HG02852 (cell line): ENCODE data around the gene MLPH.

Experiments
- ATAC-seq: cut with Tn5 transposase; IDR thresholded peaks from one replicate; pipeline ENCODE4 v1.9.1; 2021; ENCODE audit warnings: mild to moderate bottlenecking, moderate library complexity; ENCODE audit not compliant: unreplicated experiment

Gene MLPH

GRCh38 chr2:237597196-237598145 lies 110.4 kb downstream of the MLPH start:
- no peak for ATAC-seq

DNA sequence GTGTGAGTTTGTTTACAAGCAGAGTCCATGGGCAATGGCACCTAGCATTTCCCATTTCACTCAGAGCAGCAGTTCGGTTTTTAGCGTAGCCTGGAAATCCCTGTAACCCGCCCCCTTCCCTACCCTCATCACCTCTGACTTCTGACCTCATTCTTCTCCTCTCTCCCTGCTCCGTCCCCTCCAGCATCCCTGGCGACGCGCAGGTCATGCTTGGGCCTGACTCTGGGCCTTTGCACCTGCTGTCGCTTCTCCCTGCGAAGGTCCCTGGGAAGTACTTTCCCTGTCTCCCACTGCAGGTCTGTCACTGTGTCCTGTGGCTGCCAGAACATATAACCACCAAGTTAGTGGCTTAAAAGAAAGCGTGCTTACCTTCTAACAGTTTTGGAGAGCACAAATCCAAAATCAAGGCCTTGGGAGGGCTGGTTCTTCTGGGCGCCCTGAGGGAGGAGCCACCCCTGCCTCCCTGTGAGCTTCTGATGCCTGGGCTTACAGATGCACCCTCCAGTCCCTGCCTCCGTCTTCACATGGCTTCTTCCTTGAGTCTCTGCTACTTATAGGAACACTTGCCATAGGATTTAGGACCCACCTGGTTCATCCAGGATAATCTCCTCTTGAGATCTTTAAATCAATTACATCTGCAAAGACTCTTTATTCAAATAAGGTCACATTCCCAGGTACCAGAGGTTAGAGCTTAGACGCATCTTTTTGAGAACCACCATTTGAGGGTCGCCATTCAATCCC lies 111.6 kb downstream of the MLPH start:
- ATAC-seq: no peak

DNA sequence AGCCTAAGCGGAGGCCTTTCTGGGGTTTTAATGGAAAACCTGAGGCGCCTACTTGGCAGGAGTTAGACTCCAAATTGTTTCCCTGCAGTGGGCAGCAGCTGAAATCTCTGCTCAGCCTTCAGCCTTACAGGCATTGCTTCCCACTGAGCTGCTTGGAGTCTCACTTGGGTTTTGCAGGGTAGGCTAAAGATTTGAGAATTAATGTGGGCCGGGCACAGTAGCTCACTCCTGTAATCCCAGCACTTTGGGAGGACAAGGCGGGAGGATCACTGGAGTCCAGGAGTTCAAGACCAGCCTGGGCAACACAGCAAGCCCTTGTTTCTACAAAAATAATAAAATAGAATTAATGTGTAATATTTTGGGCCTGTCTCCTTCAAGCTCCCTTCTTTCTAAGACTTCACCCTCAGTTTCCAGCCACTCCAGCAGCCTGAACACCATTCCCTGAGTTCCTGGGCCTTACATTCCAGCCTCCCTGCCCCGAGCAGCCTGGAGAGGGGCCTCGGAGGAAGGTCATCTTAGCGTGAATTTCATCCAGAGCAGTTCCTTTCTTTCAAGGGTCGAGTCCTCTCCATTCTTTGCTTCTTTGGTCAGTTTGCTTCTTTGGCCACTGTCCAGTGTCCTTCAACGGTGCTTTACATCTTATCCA lies 112.5 kb downstream of the MLPH start:
- ATAC-seq: no peak

DNA sequence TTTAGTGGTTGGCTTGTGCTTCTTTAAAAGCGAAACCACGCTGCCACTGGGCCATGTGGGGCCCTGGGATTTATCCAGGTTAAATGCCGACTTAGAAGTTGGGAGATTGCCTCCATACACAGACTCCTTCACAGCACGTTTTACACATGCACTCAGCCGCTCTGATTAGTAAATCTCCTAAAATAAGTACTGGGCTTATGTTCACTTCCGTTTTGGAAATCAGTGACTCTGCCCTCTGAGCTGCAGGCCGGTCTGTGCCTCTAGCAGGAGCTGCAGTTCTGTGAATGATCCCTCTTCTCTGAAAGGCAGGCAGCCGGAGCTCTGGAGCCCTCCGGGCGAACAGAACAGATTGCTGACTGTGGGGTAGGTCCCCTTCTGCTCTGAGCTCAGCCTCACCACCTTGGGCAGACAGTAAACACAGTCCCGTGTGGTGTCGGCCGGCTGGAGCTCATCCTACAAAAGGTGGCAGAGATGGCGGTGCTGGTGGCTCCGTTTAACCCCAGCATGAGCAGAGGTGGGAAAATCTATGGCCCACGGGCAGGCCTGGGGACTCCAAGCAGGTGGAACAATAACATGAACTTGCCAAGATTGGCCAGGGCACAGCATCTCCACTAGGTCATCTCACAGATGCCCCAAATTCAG lies 113.3 kb downstream of the MLPH start:
- no peak for ATAC-seq

DNA sequence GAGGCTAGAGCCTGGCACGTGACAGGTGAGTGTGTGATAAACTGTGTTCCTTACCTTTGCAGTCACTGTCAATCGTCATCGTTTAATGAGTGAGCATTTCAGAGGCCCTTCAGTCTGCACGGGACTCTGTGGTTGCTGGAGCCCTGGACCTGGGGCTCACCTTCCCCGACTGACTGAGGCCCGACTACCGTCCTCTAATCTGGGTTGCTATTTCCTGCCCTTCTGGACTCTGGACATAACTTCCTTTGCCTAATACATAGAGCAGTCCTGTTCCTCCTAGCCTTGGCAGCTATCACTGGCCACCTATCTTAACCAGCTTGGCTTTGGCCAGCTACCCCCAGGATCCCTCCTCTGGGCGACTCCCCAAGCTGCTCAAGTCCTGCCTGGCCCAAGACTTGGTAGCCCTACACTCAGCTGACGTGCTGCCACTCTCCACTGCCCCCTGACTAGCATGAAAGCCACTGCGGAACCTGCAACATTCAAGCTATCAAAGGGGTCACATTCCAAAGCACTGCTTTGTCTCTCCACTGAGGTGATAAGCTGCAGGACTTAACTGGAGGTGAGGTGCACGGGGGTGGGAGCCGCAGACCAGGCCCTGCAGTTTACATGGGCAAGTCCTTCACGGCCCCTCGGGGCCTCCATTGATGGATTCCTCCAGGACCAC lies 114.5 kb downstream of the MLPH start:
- ATAC-seq: no peak

- ATAC-seq: no peak
Measured at GRCh38 chr2:237602409-237602808, 115.4 kb downstream of the MLPH start.

DNA sequence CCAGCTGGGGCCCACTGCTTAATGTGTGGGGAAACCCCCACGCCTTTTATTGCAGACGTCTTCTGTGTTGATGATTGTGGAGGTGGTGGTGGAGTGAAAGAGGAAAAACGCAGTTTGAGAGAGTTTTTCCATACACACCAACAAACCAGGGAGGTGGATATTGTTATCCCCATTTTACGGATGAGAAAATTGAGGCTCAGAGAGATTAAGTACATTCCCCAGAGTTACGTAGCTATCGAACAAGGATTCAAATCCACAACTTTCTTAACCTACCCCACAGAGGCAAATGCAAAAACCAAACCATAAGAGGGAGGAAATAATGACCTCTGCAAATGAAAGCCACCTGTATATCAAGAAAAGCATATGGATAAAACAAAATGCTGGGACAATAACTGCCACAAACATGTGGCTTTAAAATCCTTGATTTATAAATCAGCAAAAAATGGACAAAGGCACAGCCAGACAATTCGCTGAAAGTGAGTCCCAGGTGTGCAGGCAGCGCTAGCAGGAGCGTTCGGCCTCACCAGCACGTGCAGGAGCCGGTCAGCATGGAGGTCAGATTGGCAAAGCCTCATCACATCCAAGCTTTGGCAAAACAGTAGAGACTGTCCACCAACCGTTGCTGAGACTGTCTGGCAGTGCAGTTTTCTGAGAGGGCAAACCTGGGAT lies 116.1 kb downstream of the MLPH start:
- no peak for ATAC-seq

DNA sequence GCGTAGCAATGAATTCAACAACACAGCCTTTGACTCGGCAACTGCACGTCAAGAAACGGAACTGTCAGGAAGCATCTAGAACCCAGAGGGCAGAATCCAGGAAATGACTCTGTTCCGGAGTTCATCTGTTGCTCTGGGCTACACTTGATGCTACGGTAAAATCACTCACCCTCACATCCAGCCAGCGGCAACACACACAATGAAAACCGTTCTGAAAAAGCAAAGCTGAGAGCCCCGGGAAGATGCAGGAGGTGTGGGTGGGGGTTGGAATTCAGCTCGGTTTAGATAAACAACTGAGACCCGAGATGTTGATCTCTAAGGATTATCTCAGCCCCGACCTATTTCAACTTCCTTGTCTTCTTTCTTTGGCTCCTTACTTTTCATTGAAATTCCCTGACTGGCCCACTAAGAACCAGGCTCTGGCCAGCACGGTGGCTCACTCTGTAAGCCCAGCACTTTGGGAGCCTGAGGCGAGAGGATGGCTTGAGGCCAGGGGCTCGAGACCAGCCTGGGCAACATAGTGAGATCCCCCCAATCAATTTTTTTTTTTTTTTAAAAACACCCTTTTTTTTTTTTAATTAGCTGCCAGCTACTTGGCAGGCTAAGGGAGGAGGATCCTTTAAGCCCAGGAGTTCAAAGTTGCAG lies 116.8 kb downstream of the MLPH start:
- no peak for ATAC-seq

GRCh38 chr2:237604391-237604790 lies 117.3 kb downstream of the MLPH start:
- ATAC-seq: no peak
